B cell (primary cell): ENCODE results near the gene KCNE3. TPM values are rescaled to one million over a fixed set of nuclear protein-coding genes. Genes with fewer than 3 reads are reported as not detected.

Experiments used
- ATAC-seq: fragments of 200-7000 bp; cut with Tn5 transposase; one replicate; pipeline ENCODE4 v1.10.0; 2021; ENCODE audit warnings: low read depth, mild to moderate bottlenecking, moderate number of reproducible peaks, moderate library complexity
- CTCF ChIA-PET: fragments of 350-600 bp; sonication (Branson Sonifier 250); formaldehyde crosslinking; loops from one replicate; lab custom pipeline; 2021; ENCODE audit warnings: antibody characterized with exemption, inconsistent platforms; lab: Charles Lee
- POLR2A ChIA-PET: fragments of 350-600 bp; sonication (Branson Sonifier 250); formaldehyde crosslinking; loops from one replicate; lab custom pipeline; 2021; ENCODE audit warnings: antibody characterized with exemption; lab: Charles Lee
- DNase-seq: peaks from one replicate; pipeline ENCODE4 v3.0.0; 2013
- H2AFZ ChIP-seq: 2 replicates; pipeline ENCODE4 v1.6.1; 2012; ENCODE audit warnings: mild to moderate bottlenecking, low read depth, low read length; ENCODE audit not compliant: insufficient read depth, poor library complexity, severe bottlenecking
- H3K27ac ChIP-seq, 2 donors: 1 replicate in 1 of 2; 2 replicates in 1 of 2; pipeline ENCODE4 v1.5.1; 2012 to 2013; ENCODE audit warnings: low read length in 2 of 2, mild to moderate bottlenecking in 2 of 2, moderate library complexity in 1 of 2
- H3K27me3 ChIP-seq, 4 experiments: fragments of 200-600 bp in 1 of 4; sonication (generic) in 1 of 4; replicated peaks in 1 of 4; 1 replicate in 2 of 4; 2 replicates in 2 of 4; pipeline versions ENCODE4 v1.6.1 to v1.7.0; 2013 to 2016; ENCODE audit warnings: low read length in 3 of 4, mild to moderate bottlenecking in 2 of 4, mixed read lengths in 1 of 4, moderate library complexity in 1 of 4; ENCODE audit not compliant: insufficient read depth in 4 of 4, control insufficient read depth in 3 of 4; ENCODE audit errors: control extremely low read depth in 1 of 4
- H3K36me3 ChIP-seq, 2 experiments: replicated peaks in 1 of 2; 1 replicate in 1 of 2; 2 replicates in 1 of 2; pipeline versions ENCODE4 v1.6.1 to v1.7.1; 2013; ENCODE audit warnings: low read length in 1 of 2; ENCODE audit not compliant: insufficient read depth in 2 of 2, control insufficient read depth in 1 of 2; ENCODE audit errors: control extremely low read depth in 1 of 2, extremely low read depth in 1 of 2
- H3K4me1 ChIP-seq, 2 donors: fragments of 200-600 bp in 1 of 2; sonication (generic) in 1 of 2; 1 replicate in 1 of 2; 2 replicates in 1 of 2; pipeline versions ENCODE4 v1.5.1 to v1.6.1; 2013 to 2017; ENCODE audit warnings: low read length in 2 of 2; ENCODE audit not compliant: control insufficient read depth in 2 of 2, insufficient read depth in 2 of 2
- H3K4me2 ChIP-seq: replicated peaks from 2 replicates; pipeline ENCODE3; 2012; ENCODE audit warnings: mild to moderate bottlenecking, low read depth, low read length; ENCODE audit not compliant: poor library complexity, severe bottlenecking
- H3K4me3 ChIP-seq, 5 experiments: fragments of 200-600 bp in 1 of 5; sonication (generic) in 1 of 5; 1 replicate in 3 of 5; 2 replicates in 2 of 5; pipeline versions ENCODE4 v1.5.1 to v1.7.0; 2011 to 2016; ENCODE audit warnings: low read length in 4 of 5, mild to moderate bottlenecking in 4 of 5, low read depth in 2 of 5, control low read depth in 1 of 5, moderate library complexity in 1 of 5; ENCODE audit not compliant: insufficient read depth in 1 of 5; ENCODE audit errors: control extremely low read depth in 1 of 5, extremely low read depth in 1 of 5
- H3K79me2 ChIP-seq: fragments of 200-600 bp; sonication (generic); one replicate; pipeline ENCODE4 v1.6.0; 2016; ENCODE audit warnings: low read length; ENCODE audit not compliant: control insufficient read depth, insufficient read depth
- H3K9ac ChIP-seq: fragments of 200-600 bp; sonication (generic); 2 replicates; pipeline ENCODE4 v1.6.1; 2017; ENCODE audit warnings: mild to moderate bottlenecking, low read length, moderate library complexity
- H3K9me3 ChIP-seq, 3 donors: one replicate each; pipeline versions ENCODE4 v1.6.1 to v1.7.1; 2013; ENCODE audit warnings: low read length in 2 of 3; ENCODE audit not compliant: control insufficient read depth in 2 of 3, insufficient read depth in 1 of 3; ENCODE audit errors: control extremely low read depth in 1 of 3
- H4K20me1 ChIP-seq: 2 replicates; pipeline ENCODE4 v1.6.0; 2012; ENCODE audit warnings: mild to moderate bottlenecking, low read length; ENCODE audit not compliant: insufficient read depth, control insufficient read depth, poor library complexity, severe bottlenecking
- H3K27ac Mint-ChIP-seq: one replicate; pipeline ENCODE4 v1.8.0; 2021; ENCODE audit warnings: mixed read lengths
- H3K27me3 Mint-ChIP-seq: one replicate; pipeline ENCODE4 v1.8.0; 2021; ENCODE audit warnings: mixed read lengths
- H3K4me1 Mint-ChIP-seq: one replicate; pipeline ENCODE4 v1.8.0; 2021; ENCODE audit warnings: mixed read lengths
- H3K4me3 Mint-ChIP-seq: one replicate; pipeline ENCODE4 v1.8.0; 2021; ENCODE audit warnings: mixed read lengths
- H3K9me3 Mint-ChIP-seq: one replicate; pipeline ENCODE4 v1.8.0; 2022; ENCODE audit warnings: mixed read lengths; ENCODE audit not compliant: insufficient read depth
- EZH2 ChIP-seq: IDR thresholded peaks from 2 replicates; pipeline ENCODE4 v1.6.1; 2012; ENCODE audit warnings: borderline replicate concordance, low read depth, mild to moderate bottlenecking, moderate library complexity, low read length; ENCODE audit not compliant: insufficient read depth, poor library complexity, severe bottlenecking
- whole genome bisulfite sequencing: methylation state at CpG from one replicate; pipeline ENCODE4 v1.1.5; 2013; ENCODE audit warnings: missing lambda C conversion rate; ENCODE audit not compliant: insufficient coverage; 5-methylcytosine and 5-hydroxymethylcytosine counted together
- intact Hi-C: fragments of 100-400 bp; cut with micrococcal nuclease; formaldehyde crosslinking; loops from one replicate; pipeline ENCODE4 v1.10.0; 2022
- polyA plus RNA-seq: library from polyadenylated mRNA; depleted of rRNA; stranded (reverse); fragments of >200 nt; gene quantifications from 2 replicates; pipeline ENCODE4 v1.2.3, GENCODE V29; 2012
- small RNA-seq: library from RNA; depleted of rRNA; stranded (forward); fragments of <200 nt; gene quantifications from one replicate; pipeline ENCODE3, GENCODE V24; 2012; ENCODE audit warnings: low replicate concordance, low read depth; ENCODE audit not compliant: insufficient read length
- total RNA-seq, 2 donors: library from RNA; stranded (reverse); fragments of 120-200 nt in 1 of 2; gene quantifications; 1 replicate in 1 of 2; 2 replicates in 1 of 2; pipeline versions ENCODE4 v1.2.3 to v1.2.4, GENCODE V29; 2013 to 2022
- TF ChIP-seq, protein P1 (sequence below): fragments of 200-600 bp; IDR thresholded peaks from one replicate; pipeline ENCODE4 v1.8.0; 2022; ENCODE audit warnings: antibody characterized with exemption, mild to moderate bottlenecking

KCNE3 gene
- total and polyA plus RNA-seq, 2 donors (not counting 1 experiment from before 2014, with no cell fraction given) = 0.85 TPM; not detected in 1

DNA sequence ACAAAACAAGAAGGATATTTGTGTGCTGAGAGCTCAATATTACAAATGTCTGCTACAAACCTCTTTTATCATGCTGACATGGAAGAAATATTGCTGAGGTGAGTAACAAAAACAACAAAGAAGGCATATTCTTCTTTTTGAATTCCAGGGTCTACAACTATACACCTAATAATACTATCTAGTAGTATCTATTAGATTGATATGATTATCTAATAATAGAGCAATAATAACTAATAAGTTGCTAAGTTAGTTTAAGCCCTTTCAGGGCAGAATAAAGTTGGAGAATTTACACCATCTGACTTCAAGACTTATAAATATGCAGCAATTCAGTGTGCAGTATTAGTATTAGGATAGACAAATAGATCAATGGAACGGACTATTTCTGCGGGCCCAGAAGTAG is 57.7 kb downstream of the KCNE3 start:
- peaks cover 0 to 3% (median 0%) of the 10 kb centered on the region in 4 experiments for H3K27me3 ChIP-seq
- no peaks in the 10 kb centered on the region for H3K36me3 ChIP-seq
- CTCF ChIA-PET = interaction anchor here (1.2 to 4.5 kb wide), 2 partner anchors 11 to 19 kb away, joined by 8 to 16 read pairs; partner anchors contain the start of gene PGM2L1
- no peak overlapping the region for H3K9ac ChIP-seq
- intact Hi-C loops = no loop called here
- H3K79me2 ChIP-seq = no peaks in the 10 kb centered on the region
- Mint-ChIP-seq H3K27ac (no peak overlapping the region), H3K9me3 (no peaks in the 10 kb centered on the region), H3K4me3 (no peak overlapping the region), H3K27me3 (peaks cover 38% of the 10 kb centered on the region), H3K4me1 (no peaks in the 10 kb centered on the region)
- WGBS = no CpG with 5 or more reads among the region's 2 CpGs
- no peak overlapping the region for H2AFZ ChIP-seq
- ATAC-seq = no peak
- H3K4me1 ChIP-seq = no peaks in the 10 kb centered on the region
- TF ChIP-seq EZH2 = no peak
- TF ChIP-seq, protein P1, sequence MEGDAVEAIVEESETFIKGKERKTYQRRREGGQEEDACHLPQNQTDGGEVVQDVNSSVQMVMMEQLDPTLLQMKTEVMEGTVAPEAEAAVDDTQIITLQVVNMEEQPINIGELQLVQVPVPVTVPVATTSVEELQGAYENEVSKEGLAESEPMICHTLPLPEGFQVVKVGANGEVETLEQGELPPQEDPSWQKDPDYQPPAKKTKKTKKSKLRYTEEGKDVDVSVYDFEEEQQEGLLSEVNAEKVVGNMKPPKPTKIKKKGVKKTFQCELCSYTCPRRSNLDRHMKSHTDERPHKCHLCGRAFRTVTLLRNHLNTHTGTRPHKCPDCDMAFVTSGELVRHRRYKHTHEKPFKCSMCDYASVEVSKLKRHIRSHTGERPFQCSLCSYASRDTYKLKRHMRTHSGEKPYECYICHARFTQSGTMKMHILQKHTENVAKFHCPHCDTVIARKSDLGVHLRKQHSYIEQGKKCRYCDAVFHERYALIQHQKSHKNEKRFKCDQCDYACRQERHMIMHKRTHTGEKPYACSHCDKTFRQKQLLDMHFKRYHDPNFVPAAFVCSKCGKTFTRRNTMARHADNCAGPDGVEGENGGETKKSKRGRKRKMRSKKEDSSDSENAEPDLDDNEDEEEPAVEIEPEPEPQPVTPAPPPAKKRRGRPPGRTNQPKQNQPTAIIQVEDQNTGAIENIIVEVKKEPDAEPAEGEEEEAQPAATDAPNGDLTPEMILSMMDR = no peak
- DNase-seq = no peak
- no peaks in the 10 kb centered on the region for H3K9me3 ChIP-seq
- POLR2A ChIA-PET = no interaction called here
- no peak overlapping the region for H3K4me3 ChIP-seq
- H3K27ac ChIP-seq = no peak overlapping the region
- H4K20me1 ChIP-seq = no peaks in the 10 kb centered on the region
- no peak overlapping the region for H3K4me2 ChIP-seq

Small RNAs within 50 kb of the gene (small RNA-seq; reads per million reads assigned to genes)
- gene CYCSP27 = not detected

Other genes starting within 250 kb of the KCNE3 start
- not detected in 2 replicates for gene P4HA3, start 155.9 kb downstream of the KCNE3 start, total RNA-seq
- gene P4HA3, start 155.9 kb downstream of the KCNE3 start, polyA plus RNA-seq = not detected in 2 replicates
- gene PGM2L1, start 69.1 kb downstream of the KCNE3 start, total RNA-seq = 8.4 and 12.6 TPM in 2 replicates
- 1.4 and 1.6 TPM in 2 replicates for gene PGM2L1, start 69.1 kb downstream of the KCNE3 start, polyA plus RNA-seq
- gene LIPT2, start 26.2 kb upstream of the KCNE3 start, total RNA-seq = 6.5 and 20.2 TPM in 2 replicates
- gene LIPT2, start 26.2 kb upstream of the KCNE3 start, polyA plus RNA-seq = 5.3 and 8.3 TPM in 2 replicates
- gene POLD3, start 125.0 kb upstream of the KCNE3 start, total RNA-seq = 13.5 and 17.6 TPM in 2 replicates
- gene POLD3, start 125.0 kb upstream of the KCNE3 start, polyA plus RNA-seq = 4.6 and 4.9 TPM in 2 replicates